OCI-LY1 (cell line): Measurements from ENCODE around the gene SELENOH.
A peak's percentile ranks its signal among the peaks of the same experiment; 100 is the strongest.

Experiments
- H2AFZ ChIP-seq: fragments of 200-600 bp; sonication (generic), shearing (Covaris generic); 2 replicates; pipeline ENCODE4 v1.6.0; 2014; ENCODE audit warnings: antibody characterized with exemption, mild to moderate bottlenecking, low read length
- H3F3A ChIP-seq: fragments of 200-600 bp; sonication (generic), shearing (Covaris generic); 2 replicates; pipeline ENCODE4 v1.6.0; 2014; ENCODE audit warnings: mild to moderate bottlenecking, antibody characterized with exemption, low read length, moderate library complexity; ENCODE audit not compliant: insufficient read depth
- H3K27ac ChIP-seq: fragments of 200-600 bp; sonication (generic); 2 replicates; pipeline ENCODE4 v1.5.1; 2014; ENCODE audit warnings: low read length, mixed run types, mild to moderate bottlenecking, low read depth; ENCODE audit not compliant: poor library complexity, severe bottlenecking
- H3K27me3 ChIP-seq: fragments of 200-600 bp; sonication (generic); 2 replicates; pipeline ENCODE4 v1.6.0; 2014; ENCODE audit warnings: antibody characterized with exemption, mild to moderate bottlenecking, low read length, moderate library complexity; ENCODE audit not compliant: insufficient read depth
- H3K36me3 ChIP-seq: fragments of 200-600 bp; sonication (generic); 2 replicates; pipeline ENCODE4 v1.6.1; 2014; ENCODE audit warnings: mild to moderate bottlenecking, antibody characterized with exemption, low read length, moderate library complexity, mixed read lengths; ENCODE audit not compliant: insufficient read depth
- H3K4me1 ChIP-seq: fragments of 200-600 bp; sonication (generic); 2 replicates; pipeline ENCODE4 v1.5.1; 2014; ENCODE audit warnings: mild to moderate bottlenecking, low read length, moderate library complexity; ENCODE audit not compliant: insufficient read depth, severe bottlenecking
- H3K4me2 ChIP-seq: fragments of 200-600 bp; sonication (generic), shearing (Covaris generic); 2 replicates; pipeline ENCODE4 v1.6.1; 2014; ENCODE audit warnings: low read length
- H3K4me3 ChIP-seq: fragments of 200-600 bp; sonication (generic); 2 replicates; pipeline ENCODE4 v1.5.1; 2014; ENCODE audit warnings: low read length, low read depth, mild to moderate bottlenecking, mixed read lengths; ENCODE audit not compliant: poor library complexity, severe bottlenecking
- H3K79me2 ChIP-seq: fragments of 200-600 bp; shearing (Covaris generic); 2 replicates; pipeline ENCODE4 v1.6.1; 2016; ENCODE audit warnings: mixed run types, low read length, mixed read lengths; ENCODE audit not compliant: insufficient read depth
- H3K9ac ChIP-seq: fragments of 200-600 bp; sonication (generic), shearing (Covaris generic); 2 replicates; pipeline ENCODE4 v1.6.1; 2014; ENCODE audit warnings: mild to moderate bottlenecking, low read length, mixed read lengths
- H3K9me2 ChIP-seq: fragments of 200-600 bp; sonication (generic), shearing (Covaris generic); 2 replicates; pipeline ENCODE4 v1.6.1; 2014; ENCODE audit warnings: low read depth, mild to moderate bottlenecking, low read length, mixed read lengths
- H3K9me3 ChIP-seq: fragments of 200-600 bp; shearing (Covaris generic); 2 replicates; pipeline ENCODE4 v1.6.1; 2014; ENCODE audit warnings: low read length, mixed read lengths
- H4K20me1 ChIP-seq: fragments of 200-600 bp; sonication (generic), shearing (Covaris generic); 2 replicates; pipeline ENCODE4 v1.6.0; 2016; ENCODE audit warnings: mild to moderate bottlenecking, low read length; ENCODE audit not compliant: insufficient read depth
- CTCF ChIP-seq: fragments of 200-600 bp; sonication (generic), shearing (Covaris generic); IDR thresholded peaks from 2 replicates; pipeline ENCODE4 v1.5.1; 2017; ENCODE audit warnings: mild to moderate bottlenecking, antibody characterized with exemption, low read length, moderate library complexity, mixed read lengths
- EZH2 ChIP-seq: fragments of 200-600 bp; sonication (generic), shearing (Covaris generic); IDR thresholded peaks from 2 replicates; pipeline ENCODE4 v1.8.0; 2017; ENCODE audit warnings: borderline replicate concordance, mixed run types, mild to moderate bottlenecking, antibody characterized with exemption, low read length, moderate library complexity, mixed read lengths

The SELENOH gene

DNA sequence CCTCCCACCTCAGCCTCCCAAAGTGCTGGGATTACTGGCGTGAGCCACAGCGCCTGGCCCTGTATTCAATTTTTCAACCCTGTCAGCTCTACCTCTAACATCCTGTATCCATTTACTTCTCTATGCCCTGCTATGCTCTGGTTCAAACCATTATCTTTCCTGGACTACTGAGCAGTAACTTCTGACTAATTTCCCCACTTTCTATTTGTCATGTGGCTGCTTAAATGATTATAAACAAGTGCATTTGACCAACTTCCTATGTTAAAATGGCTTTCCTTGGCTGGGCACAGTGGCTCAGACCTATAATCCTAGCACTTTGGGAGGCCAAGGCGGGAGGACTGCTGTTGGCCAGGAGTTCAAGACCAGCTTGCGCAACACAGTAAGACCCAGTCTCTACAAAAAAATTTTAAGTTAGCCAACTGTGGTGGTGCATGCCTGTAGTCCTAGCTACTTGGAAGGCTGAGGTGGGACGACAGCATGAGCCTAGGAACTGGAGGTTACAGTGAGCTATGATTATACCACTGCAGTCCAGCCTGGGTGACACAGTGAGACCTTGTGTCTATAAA lies 31.4 kb upstream of the SELENOH start:
- TF ChIP-seq EZH2: no peak
- TF ChIP-seq CTCF: no peak
- no peak overlapping the region for H3K9ac ChIP-seq
- no peaks in the 10 kb centered on the region for H4K20me1 ChIP-seq
- H3K9me2 ChIP-seq: no peaks in the 10 kb centered on the region
- H3K4me3 ChIP-seq: no peak overlapping the region
- H3K27me3 ChIP-seq: no peaks in the 10 kb centered on the region
- H3K4me2 ChIP-seq: no peak overlapping the region
- peaks cover 28% of the 10 kb centered on the region for H3K4me1 ChIP-seq
- H3F3A ChIP-seq: no peaks in the 10 kb centered on the region; the same call in 1 of the 2 replicates
- H3K36me3 ChIP-seq: peaks cover 18% of the 10 kb centered on the region
- H3K27ac ChIP-seq: no peak overlapping the region
- H2AFZ ChIP-seq: no peak overlapping the region
- H3K9me3 ChIP-seq: no peaks in the 10 kb centered on the region
- peaks cover 25% of the 10 kb centered on the region for H3K79me2 ChIP-seq

- Histone ChIP-seq H3K27ac (peak within 1 kb of the TSS; percentile 78), H3K9me2 (no peaks in the 10 kb centered on the region), H3K79me2 (peaks cover 27% of the 10 kb centered on the region), H4K20me1 (no peaks in the 10 kb centered on the region), H3K4me2 (peak within 1 kb of the TSS; percentile 74), H3K4me1 (peaks cover 28% of the 10 kb centered on the region), H3K27me3 (no peaks in the 10 kb centered on the region), H3K9ac (peak within 1 kb of the TSS; percentile 98), H3F3A (no peaks in the 10 kb centered on the region; the same call in 1 of the 2 replicates), H3K4me3 (peak within 1 kb of the TSS; percentile 98), H3K9me3 (no peaks in the 10 kb centered on the region), H3K36me3 (peaks cover 19% of the 10 kb centered on the region), H2AFZ (no peak within 1 kb of the TSS)
- no peak for TF ChIP-seq CTCF
- TF ChIP-seq EZH2: no peak
Observed at GRCh38 chr11:57711414-57712255, 29.7 kb upstream of the SELENOH start, which contains the start of gene MED19. TSS of gene MED19 (minus strand) at chr11:57712215. CDS start at chr11:57712179, 36 bp downstream.

DNA sequence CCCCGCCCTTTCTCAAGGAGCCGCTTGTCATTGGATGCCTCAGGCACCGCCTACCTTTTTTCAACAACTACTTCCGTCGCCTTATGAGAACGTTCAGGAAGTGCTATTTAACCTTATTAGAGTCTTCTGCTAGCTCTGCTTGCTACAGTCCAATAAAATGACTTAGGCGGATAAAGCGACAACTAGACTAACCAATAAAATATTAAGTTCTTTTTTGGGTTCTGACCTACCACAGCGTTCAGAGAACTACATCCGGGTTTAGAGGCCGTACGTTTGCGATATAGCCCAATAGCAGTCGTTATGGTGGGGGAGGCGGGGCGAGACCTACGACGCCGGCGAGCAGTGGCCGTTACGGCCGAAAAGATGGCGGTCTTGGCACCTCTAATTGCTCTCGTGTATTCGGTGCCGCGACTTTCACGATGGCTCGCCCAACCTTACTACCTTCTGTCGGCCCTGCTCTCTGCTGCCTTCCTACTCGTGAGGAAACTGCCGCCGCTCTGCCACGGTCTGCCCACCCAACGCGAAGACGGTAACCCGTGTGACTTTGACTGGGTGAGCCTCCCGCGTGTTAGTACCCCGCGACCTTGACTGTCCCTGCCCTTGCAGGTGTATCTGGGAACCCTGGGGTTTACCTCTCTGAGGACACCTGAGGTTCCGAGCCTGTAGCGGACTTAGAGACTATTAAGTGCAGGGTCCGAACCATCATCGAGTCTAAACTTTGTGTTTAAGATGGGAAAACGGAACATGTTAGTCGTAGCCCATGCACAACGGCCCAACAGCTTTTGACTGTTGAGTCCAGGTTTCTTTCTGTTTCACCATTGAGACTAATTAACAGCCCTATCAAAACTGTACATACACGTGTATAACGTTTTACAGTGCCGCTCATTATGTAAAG lies 28.8 kb upstream of the SELENOH start, which contains the start of gene TMX2:
Gene TMX2, plus strand, starts transcription at position 338 of the 895 bp plus-strand sequence. Its CDS starts 26 bp downstream, at position 364.
- Histone ChIP-seq H4K20me1 (no peaks in the 10 kb centered on the region), H3K27ac (peak within 1 kb of the TSS; percentile 78), H3K4me1 (peaks cover 28% of the 10 kb centered on the region), H3K79me2 (peaks cover 27% of the 10 kb centered on the region), H3K4me3 (peak within 1 kb of the TSS; percentile 98), H3K4me2 (peak within 1 kb of the TSS; percentile 74), H3K36me3 (peaks cover 19% of the 10 kb centered on the region), H3K27me3 (no peaks in the 10 kb centered on the region), H3F3A (no peaks in the 10 kb centered on the region; the same call in 1 of the 2 replicates), H3K9me3 (no peaks in the 10 kb centered on the region), H3K9ac (peak within 1 kb of the TSS; percentile 98), H3K9me2 (no peaks in the 10 kb centered on the region), H2AFZ (no peak within 1 kb of the TSS)
- TF ChIP-seq EZH2 (no peak), CTCF (no peak)
